ENCODE measurements around the gene MVB12B. TPM values are rescaled to one million over a fixed set of nuclear protein-coding genes. Genes with fewer than 3 reads are reported as not detected.
A peak's percentile ranks its signal among the peaks of the same experiment; 100 is the strongest.

MVB12B gene
- total and polyA plus RNA-seq, 2 donors from 2014 or later = 4.5 to 12.3 TPM

DNA sequence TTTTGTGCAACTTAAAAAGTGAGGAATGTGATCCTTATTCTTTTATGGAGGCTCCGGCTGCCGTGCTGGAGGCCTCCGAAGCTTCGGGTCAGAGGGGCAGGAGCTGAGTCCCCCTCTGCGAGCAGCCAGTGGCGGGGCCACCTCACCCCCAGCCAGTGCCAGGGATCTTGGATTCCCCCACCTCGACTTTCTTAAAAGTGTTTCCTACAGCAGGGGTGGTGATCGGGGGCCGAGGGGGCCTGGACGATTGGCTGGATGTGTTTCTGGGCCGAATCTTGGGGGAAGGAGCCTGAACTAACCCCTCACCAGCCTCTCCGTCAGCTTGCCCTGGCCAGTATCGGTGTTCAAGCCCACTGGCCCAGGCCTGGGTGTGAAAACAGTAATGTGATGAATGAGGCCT, 194.9 kb downstream of the MVB12B start:
- TF ChIP-seq, protein P1, sequence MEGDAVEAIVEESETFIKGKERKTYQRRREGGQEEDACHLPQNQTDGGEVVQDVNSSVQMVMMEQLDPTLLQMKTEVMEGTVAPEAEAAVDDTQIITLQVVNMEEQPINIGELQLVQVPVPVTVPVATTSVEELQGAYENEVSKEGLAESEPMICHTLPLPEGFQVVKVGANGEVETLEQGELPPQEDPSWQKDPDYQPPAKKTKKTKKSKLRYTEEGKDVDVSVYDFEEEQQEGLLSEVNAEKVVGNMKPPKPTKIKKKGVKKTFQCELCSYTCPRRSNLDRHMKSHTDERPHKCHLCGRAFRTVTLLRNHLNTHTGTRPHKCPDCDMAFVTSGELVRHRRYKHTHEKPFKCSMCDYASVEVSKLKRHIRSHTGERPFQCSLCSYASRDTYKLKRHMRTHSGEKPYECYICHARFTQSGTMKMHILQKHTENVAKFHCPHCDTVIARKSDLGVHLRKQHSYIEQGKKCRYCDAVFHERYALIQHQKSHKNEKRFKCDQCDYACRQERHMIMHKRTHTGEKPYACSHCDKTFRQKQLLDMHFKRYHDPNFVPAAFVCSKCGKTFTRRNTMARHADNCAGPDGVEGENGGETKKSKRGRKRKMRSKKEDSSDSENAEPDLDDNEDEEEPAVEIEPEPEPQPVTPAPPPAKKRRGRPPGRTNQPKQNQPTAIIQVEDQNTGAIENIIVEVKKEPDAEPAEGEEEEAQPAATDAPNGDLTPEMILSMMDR (IDR thresholded peaks at IDR 0.05; ENCODE audit: borderline replicate concordance, extremely low read depth, insufficient read depth) = no peak
- H3K9me3 ChIP-seq (ENCODE audit: control insufficient read depth in 2 of 3, insufficient read depth in 1 of 3, low read length in 3 of 3) = no peaks in the 10 kb centered on the region
- intact Hi-C loops (cut with DNase I) = no loop called here
- no peak overlapping the region for H3K4me3 ChIP-seq (ENCODE audit: low read length in 3 of 3)
- peaks cover 27% of the 10 kb centered on the region for H3K27me3 ChIP-seq (ENCODE audit: control insufficient read depth, insufficient read depth, low read length)
- no peak for FAIRE-seq
- no peaks in the 10 kb centered on the region for H3K36me3 ChIP-seq (ENCODE audit: control insufficient read depth in 2 of 3, insufficient read depth in 3 of 3, low read length in 3 of 3)
- DNase-seq = no peak
- no peak overlapping the region for H3K9ac ChIP-seq (ENCODE audit: low read length in 3 of 3)
- H3K4me1 ChIP-seq (ENCODE audit: control insufficient read depth in 2 of 3, insufficient read depth in 2 of 3, low read depth in 1 of 3, low read length in 3 of 3) = peaks cover 0 to 3% (median 0%) of the 10 kb centered on the region in 3 donors
- H3K27ac ChIP-seq (ENCODE audit: low read depth in 2 of 2, low read length in 2 of 2) = no peak overlapping the region

DNA sequence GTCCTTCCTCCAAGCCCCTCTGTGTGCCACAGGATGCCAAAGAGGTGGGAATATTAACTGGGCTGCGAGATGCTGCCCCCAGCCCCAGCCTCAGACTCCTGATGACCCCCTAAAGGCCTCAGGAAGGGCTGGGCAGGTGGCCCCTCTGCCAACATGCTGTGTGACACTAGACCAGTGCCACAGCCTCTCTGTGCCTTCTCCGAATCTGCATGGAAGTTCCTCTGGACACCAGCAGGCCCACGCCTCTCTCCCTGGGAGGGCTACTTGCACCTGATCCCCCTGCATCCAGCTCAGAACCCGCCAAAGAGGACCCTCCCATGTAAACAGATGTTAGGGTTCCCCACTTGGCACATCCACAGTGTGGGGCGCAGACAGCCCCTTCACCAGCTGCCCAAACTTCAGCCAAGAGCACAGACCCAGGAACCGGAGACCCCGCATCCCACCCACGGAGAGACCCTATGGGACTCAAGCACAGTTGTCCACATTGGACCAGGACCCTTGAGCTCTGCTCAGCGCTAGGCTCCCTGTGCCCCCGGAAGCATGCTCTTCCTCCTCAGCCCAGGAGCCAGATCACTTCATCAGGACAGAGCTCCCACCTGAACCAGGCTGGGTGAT, 195.5 kb downstream of the MVB12B start:
- Histone ChIP-seq H3K9me3 (ENCODE audit: control insufficient read depth in 2 of 3, insufficient read depth in 1 of 3, low read length in 3 of 3) (no peaks in the 10 kb centered on the region), H3K27ac (ENCODE audit: low read depth in 2 of 2, low read length in 2 of 2) (no peak overlapping the region), H3K36me3 (ENCODE audit: control insufficient read depth in 2 of 3, insufficient read depth in 3 of 3, low read length in 3 of 3) (no peaks in the 10 kb centered on the region), H3K4me3 (ENCODE audit: low read length in 3 of 3) (no peak overlapping the region), H3K27me3 (ENCODE audit: control insufficient read depth, insufficient read depth, low read length) (peaks cover 22% of the 10 kb centered on the region), H3K9ac (ENCODE audit: low read length in 3 of 3) (no peak overlapping the region), H3K4me1 (ENCODE audit: control insufficient read depth in 2 of 3, insufficient read depth in 2 of 3, low read depth in 1 of 3, low read length in 3 of 3) (peaks cover 0 to 2% (median 0%) of the 10 kb centered on the region in 3 donors)
- FAIRE-seq (no peak), DNase-seq (peak in 1 of 5 donors; percentile 52)
- TF ChIP-seq, protein P1 (IDR thresholded peaks at IDR 0.05; ENCODE audit: borderline replicate concordance, extremely low read depth, insufficient read depth) = no peak
- intact Hi-C loops (cut with DNase I) = no loop called here

DNA sequence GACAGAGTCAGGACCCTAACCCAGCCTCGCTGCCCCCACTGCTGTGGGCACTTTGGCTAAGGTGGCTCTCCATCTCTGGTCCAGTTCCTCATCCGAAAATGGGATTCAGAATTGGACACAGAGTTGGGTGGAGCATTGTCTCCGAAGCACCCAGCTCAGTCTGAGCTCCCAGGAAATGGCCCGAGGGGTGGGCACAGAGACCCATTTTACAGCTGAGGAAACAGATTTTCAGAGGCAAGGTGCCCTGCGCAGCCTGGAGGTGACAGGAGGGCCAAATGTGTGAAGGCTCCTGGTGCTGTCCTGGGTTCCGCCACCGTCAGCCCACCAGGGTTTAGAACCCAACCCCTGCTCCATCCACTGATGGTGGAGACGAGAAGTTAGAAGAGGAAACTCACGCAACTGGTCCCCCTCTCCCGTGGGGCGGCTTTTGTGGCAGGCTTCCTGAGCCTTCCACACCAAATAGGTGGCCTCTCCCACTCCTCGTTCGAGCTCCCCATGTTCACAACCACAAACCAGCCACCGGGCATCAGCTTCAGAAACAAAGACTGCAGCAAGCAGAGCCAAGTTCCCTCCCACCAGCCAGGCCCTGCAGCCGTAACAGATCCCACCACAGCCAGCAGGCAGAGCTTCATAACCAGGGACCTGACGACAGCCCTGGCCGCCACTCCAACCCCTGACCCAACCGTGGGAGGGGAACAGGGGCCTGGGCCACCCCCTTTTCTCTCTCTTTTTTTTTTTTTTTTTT, 196.2 kb downstream of the MVB12B start:
- FAIRE-seq (no peak), DNase-seq (peak in 1 of 5 donors; percentile 56)
- H3K9ac ChIP-seq (ENCODE audit: low read length in 3 of 3) = no peak overlapping the region
- H3K4me1 ChIP-seq (ENCODE audit: control insufficient read depth in 2 of 3, insufficient read depth in 2 of 3, low read depth in 1 of 3, low read length in 3 of 3) = no peaks in the 10 kb centered on the region
- H3K27ac ChIP-seq (ENCODE audit: low read depth in 2 of 2, low read length in 2 of 2) = no peak overlapping the region
- H3K4me3 ChIP-seq (ENCODE audit: low read length in 3 of 3) = no peak overlapping the region
- no peaks in the 10 kb centered on the region for H3K36me3 ChIP-seq (ENCODE audit: control insufficient read depth in 2 of 3, insufficient read depth in 3 of 3, low read length in 3 of 3)
- TF ChIP-seq, protein P1 (IDR thresholded peaks at IDR 0.05; ENCODE audit: borderline replicate concordance, extremely low read depth, insufficient read depth) = no peak
- H3K27me3 ChIP-seq (ENCODE audit: control insufficient read depth, insufficient read depth, low read length) = peaks cover 18% of the 10 kb centered on the region
- H3K9me3 ChIP-seq (ENCODE audit: control insufficient read depth in 2 of 3, insufficient read depth in 1 of 3, low read length in 3 of 3) = no peaks in the 10 kb centered on the region
- intact Hi-C loops (cut with DNase I) = no loop called here

Data from kidney (tissue), 14 donors.